OCI-LY7 (cell line): ENCODE data around the gene PXDN.
"Not testable (repeated sequence)": the region's sequence is repeated elsewhere in the genome, so short reads cannot be mapped to it uniquely, and the experiment has no call there.

Experiments used
- EZH2phosphoT487 ChIP-seq: fragments of 200-600 bp; sonication (generic); IDR thresholded peaks from 2 replicates; pipeline ENCODE4 v1.6.1; 2018; ENCODE audit warnings: low read depth, borderline replicate concordance, mild to moderate bottlenecking, mixed run types, antibody characterized with exemption, low read length, moderate library complexity, mixed read lengths
- TF ChIP-seq, protein P1 (sequence below): fragments of 200-600 bp; sonication (generic); conservative IDR thresholded peaks from 2 replicates; pipeline ENCODE4 v1.5.1; 2014; ENCODE audit warnings: mild to moderate bottlenecking, antibody characterized with exemption, low read length, moderate library complexity, mixed read lengths

DNA sequence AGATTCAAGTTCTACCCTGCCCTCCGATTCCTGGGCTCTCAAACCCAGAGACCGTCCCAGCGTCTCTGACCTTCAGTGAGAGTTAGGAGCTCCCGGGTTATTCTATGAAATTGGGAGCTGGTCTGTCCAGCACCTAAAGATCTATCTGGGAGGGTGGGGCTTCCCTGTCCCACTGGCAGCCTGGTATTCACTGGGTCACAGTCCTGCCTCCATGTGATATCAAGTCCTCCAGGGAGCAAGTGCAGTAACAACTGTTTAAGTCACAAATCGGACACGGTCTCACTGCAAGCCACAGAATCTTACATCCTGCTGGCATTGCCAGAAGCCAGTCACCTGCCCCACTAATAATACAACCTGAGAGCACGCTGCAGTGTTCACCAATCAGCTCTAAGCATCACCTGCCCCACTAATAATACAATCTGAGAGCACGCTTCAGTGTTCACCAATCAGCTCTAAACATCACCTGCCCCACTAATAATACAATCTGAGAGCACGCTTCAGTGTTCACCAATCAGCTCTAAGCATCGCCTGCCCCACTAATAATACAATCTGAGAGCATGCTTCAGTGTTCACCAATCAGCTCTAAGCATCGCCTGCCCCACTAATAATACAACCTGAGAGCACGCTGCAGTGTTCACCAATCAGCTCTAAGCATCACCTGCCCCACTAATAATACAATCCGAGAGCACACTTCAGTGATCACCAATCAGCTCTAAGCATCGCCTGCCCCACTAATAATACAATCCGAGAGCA is 38.0 kb downstream of the PXDN start:
- TF ChIP-seq, protein P1, sequence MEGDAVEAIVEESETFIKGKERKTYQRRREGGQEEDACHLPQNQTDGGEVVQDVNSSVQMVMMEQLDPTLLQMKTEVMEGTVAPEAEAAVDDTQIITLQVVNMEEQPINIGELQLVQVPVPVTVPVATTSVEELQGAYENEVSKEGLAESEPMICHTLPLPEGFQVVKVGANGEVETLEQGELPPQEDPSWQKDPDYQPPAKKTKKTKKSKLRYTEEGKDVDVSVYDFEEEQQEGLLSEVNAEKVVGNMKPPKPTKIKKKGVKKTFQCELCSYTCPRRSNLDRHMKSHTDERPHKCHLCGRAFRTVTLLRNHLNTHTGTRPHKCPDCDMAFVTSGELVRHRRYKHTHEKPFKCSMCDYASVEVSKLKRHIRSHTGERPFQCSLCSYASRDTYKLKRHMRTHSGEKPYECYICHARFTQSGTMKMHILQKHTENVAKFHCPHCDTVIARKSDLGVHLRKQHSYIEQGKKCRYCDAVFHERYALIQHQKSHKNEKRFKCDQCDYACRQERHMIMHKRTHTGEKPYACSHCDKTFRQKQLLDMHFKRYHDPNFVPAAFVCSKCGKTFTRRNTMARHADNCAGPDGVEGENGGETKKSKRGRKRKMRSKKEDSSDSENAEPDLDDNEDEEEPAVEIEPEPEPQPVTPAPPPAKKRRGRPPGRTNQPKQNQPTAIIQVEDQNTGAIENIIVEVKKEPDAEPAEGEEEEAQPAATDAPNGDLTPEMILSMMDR, result not testable (repeated sequence)
- not testable (repeated sequence) for TF ChIP-seq EZH2phosphoT487
